ENCODE measurements around the gene FASN. TPM values are rescaled to one million over a fixed set of nuclear protein-coding genes. Genes with fewer than 3 reads are reported as not detected.
A peak's percentile ranks its signal among the peaks of the same experiment; 100 is the strongest.

FASN gene
- total and polyA plus RNA-seq, 2 experiments from 2014 or later = 12.7 to 38.2 TPM

DNA sequence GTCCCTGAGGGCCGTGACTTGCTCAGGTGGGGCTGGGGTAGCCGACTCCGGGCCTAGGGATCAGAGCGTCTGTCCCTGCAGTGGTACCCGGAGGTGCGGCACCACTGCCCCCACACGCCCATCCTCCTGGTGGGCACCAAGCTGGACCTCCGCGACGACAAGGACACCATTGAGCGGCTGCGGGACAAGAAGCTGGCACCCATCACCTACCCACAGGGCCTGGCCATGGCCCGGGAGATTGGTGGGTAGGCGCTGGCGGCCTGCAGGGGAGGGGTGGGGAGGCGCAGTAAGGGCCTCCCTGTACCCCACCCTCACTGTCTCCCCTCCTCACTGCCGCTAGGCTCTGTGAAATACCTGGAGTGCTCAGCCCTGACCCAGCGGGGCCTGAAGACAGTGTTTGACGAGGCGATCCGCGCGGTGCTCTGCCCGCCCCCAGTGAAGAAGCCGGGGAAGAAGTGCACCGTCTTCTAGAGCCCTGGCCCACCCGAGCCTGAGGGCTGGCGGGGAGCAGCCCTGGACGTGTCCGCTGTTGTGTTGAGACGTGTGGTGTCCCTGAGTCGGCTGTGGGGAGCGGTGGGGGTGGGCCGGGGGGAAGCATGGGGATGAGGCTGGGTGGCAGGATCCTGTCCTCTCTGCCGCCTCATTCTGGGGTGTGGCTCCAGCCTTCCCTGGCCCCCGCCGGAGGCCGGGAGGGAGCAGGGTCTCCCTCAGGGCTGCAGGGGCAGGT lies 64.5 kb downstream of the FASN start:
- TF ChIP-seq EZH2phosphoT487 (IDR thresholded peaks at IDR 0.05; ENCODE audit: insufficient read depth, low read depth) (no peak), EZH2 (IDR thresholded peaks at IDR 0.05; ENCODE audit: insufficient read depth, poor library complexity, severe bottlenecking) (no peak)
- Histone ChIP-seq H3K27me3 (replicated peaks; ENCODE audit: insufficient read depth) (no peaks in the 10 kb centered on the region), H3K9me2 (ENCODE audit: insufficient read depth) (no peaks in the 10 kb centered on the region), H3K4me3 (no peak overlapping the region), H3K36me3 (ENCODE audit: low read depth) (no peaks in the 10 kb centered on the region), H3K9me3 (ENCODE audit: low read depth) (no peaks in the 10 kb centered on the region), H3K4me1 (ENCODE audit: insufficient read depth) (no peaks in the 10 kb centered on the region), H3F3A (ENCODE audit: insufficient read depth) (no peaks in the 10 kb centered on the region), H4K20me1 (ENCODE audit: insufficient read depth) (no peaks in the 10 kb centered on the region), H2AFZ (no peak overlapping the region), H3K9ac (no peak overlapping the region), H3K79me2 (ENCODE audit: insufficient read depth) (no peaks in the 10 kb centered on the region), H3K27ac (no peak overlapping the region), H3K4me2 (ENCODE audit: unreplicated experiment) (no peak overlapping the region)
- no peak for DNase-seq
- WGBS, 2 experiments (ENCODE audit: low coverage in 1 of 2, low lambda C conversion rate in 2 of 2, missing lambda C conversion rate in 2 of 2) = 94 to 96% methylated on average over 31 to 38 of the region's 38 CpGs
- in situ Hi-C loops (cut with MboI) = no loop called here

DNA sequence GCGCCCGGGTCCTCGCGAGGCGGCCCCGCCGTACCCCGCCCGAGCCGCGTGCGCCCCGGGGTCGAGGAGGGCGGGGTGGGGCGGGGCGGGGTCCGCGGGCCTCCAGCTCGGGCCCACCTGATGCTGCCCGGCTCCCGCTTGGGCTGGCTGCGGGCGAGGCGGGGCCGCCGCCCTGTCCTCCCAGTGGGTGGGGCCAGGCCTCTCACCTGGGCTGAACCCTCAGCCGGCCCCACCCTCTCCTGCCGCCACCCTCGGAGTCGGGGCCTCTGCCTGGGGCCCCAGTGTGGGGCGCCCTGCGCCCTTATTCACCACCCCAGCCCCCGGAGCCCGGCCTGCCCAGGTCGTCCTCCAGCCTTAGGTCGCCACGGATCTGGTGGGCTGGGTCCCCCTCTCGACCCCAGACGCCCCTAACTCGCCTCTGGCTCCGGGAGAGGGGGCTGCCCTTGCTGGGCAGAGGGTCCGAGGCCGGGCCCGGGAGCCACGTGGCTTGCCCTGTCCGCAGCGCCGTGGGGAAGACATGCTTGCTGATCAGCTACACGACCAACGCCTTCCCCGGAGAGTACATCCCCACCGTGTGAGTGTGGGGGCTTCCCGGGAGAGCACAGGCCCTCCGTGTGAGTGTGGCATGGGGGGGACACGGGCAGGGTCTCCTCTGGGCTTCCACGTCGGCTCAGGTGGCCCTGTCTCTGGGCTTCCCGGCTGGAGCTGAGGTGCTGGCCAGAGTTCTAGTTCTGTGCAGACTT lies 66.0 kb downstream of the FASN start:
- Histone ChIP-seq H3K4me3 (peak overlapping the region; percentile 53), H3K36me3 (ENCODE audit: low read depth) (no peaks in the 10 kb centered on the region), H3K9ac (peak overlapping the region; percentile 3; the same call in 1 of the 2 replicates), H3K4me1 (ENCODE audit: insufficient read depth) (no peaks in the 10 kb centered on the region), H3K79me2 (ENCODE audit: insufficient read depth) (no peaks in the 10 kb centered on the region), H3K27me3 (replicated peaks; ENCODE audit: insufficient read depth) (no peaks in the 10 kb centered on the region), H3K9me2 (ENCODE audit: insufficient read depth) (no peaks in the 10 kb centered on the region), H2AFZ (no peak overlapping the region), H3F3A (ENCODE audit: insufficient read depth) (no peaks in the 10 kb centered on the region), H3K9me3 (ENCODE audit: low read depth) (no peaks in the 10 kb centered on the region), H4K20me1 (ENCODE audit: insufficient read depth) (no peaks in the 10 kb centered on the region), H3K27ac (no peak overlapping the region), H3K4me2 (ENCODE audit: unreplicated experiment) (peak overlapping the region; percentile 47)
- in situ Hi-C loops (cut with MboI) = no loop called here
- WGBS, 2 experiments (ENCODE audit: low coverage in 1 of 2, low lambda C conversion rate in 2 of 2, missing lambda C conversion rate in 2 of 2) = 15 to 17% methylated on average over 29 to 47 of the region's 59 CpGs
- DNase-seq = no peak
- TF ChIP-seq EZH2phosphoT487 (IDR thresholded peaks at IDR 0.05; ENCODE audit: insufficient read depth, low read depth) = no peak
- no peak for TF ChIP-seq EZH2 (IDR thresholded peaks at IDR 0.05; ENCODE audit: insufficient read depth, poor library complexity, severe bottlenecking)

- Histone ChIP-seq H3K27me3 (replicated peaks; ENCODE audit: insufficient read depth) (no peaks in the 10 kb centered on the region), H3K9me3 (ENCODE audit: low read depth) (no peaks in the 10 kb centered on the region), H3K79me2 (ENCODE audit: insufficient read depth) (no peaks in the 10 kb centered on the region), H3K4me2 (ENCODE audit: unreplicated experiment) (peak within 1 kb of the TSS; percentile 65), H2AFZ (peak within 1 kb of the TSS; percentile 77), H3K4me3 (peak within 1 kb of the TSS; percentile 67), H3F3A (ENCODE audit: insufficient read depth) (no peaks in the 10 kb centered on the region), H3K9ac (peak within 1 kb of the TSS; percentile 40; the same call in 1 of the 2 replicates), H3K4me1 (ENCODE audit: insufficient read depth) (no peaks in the 10 kb centered on the region), H3K36me3 (ENCODE audit: low read depth) (no peaks in the 10 kb centered on the region), H4K20me1 (ENCODE audit: insufficient read depth) (no peaks in the 10 kb centered on the region), H3K9me2 (ENCODE audit: insufficient read depth) (no peaks in the 10 kb centered on the region), H3K27ac (no peak within 1 kb of the TSS)
- peak; percentile 69 for DNase-seq
- in situ Hi-C loops (cut with MboI) = no loop called here
- TF ChIP-seq EZH2 (IDR thresholded peaks at IDR 0.05; ENCODE audit: insufficient read depth, poor library complexity, severe bottlenecking) (no peak), EZH2phosphoT487 (IDR thresholded peaks at IDR 0.05; ENCODE audit: insufficient read depth, low read depth) (no peak)
- 1 to 2% methylated on average over 15 to 17 of the region's 96 CpGs for WGBS, 2 experiments (ENCODE audit: low coverage in 1 of 2, low lambda C conversion rate in 2 of 2, missing lambda C conversion rate in 2 of 2)
Observed at GRCh38 chr17:82031303-82031884, 66.6 kb downstream of the FASN start, which contains the start of gene RAC3. TSS of gene RAC3 (plus strand) at chr17:82031678. CDS start at chr17:82031762, 84 bp downstream.

GRCh38 chr17:82030470-82031302 lies 67.3 kb downstream of the FASN start:
- Histone ChIP-seq H3K27me3 (replicated peaks; ENCODE audit: insufficient read depth) (no peaks in the 10 kb centered on the region), H3K36me3 (ENCODE audit: low read depth) (no peaks in the 10 kb centered on the region), H3K79me2 (ENCODE audit: insufficient read depth) (no peaks in the 10 kb centered on the region), H3K9me2 (ENCODE audit: insufficient read depth) (no peaks in the 10 kb centered on the region), H3K27ac (no peak overlapping the region), H3K4me2 (ENCODE audit: unreplicated experiment) (peak overlapping the region; percentile 65), H3K4me3 (peak overlapping the region; percentile 67), H4K20me1 (ENCODE audit: insufficient read depth) (no peaks in the 10 kb centered on the region), H3K9me3 (ENCODE audit: low read depth) (no peaks in the 10 kb centered on the region), H3K9ac (peak overlapping the region; percentile 40; the same call in 1 of the 2 replicates), H2AFZ (peak overlapping the region; percentile 77), H3F3A (ENCODE audit: insufficient read depth) (no peaks in the 10 kb centered on the region), H3K4me1 (ENCODE audit: insufficient read depth) (no peaks in the 10 kb centered on the region)
- in situ Hi-C loops (cut with MboI) = no loop called here
- TF ChIP-seq EZH2 (IDR thresholded peaks at IDR 0.05; ENCODE audit: insufficient read depth, poor library complexity, severe bottlenecking) (no peak), EZH2phosphoT487 (IDR thresholded peaks at IDR 0.05; ENCODE audit: insufficient read depth, low read depth) (no peak)
- WGBS, 2 experiments (ENCODE audit: low coverage in 1 of 2, low lambda C conversion rate in 2 of 2, missing lambda C conversion rate in 2 of 2) = 2 to 3% methylated on average over 76 to 86 of the region's 94 CpGs
- DNase-seq = peak; percentile 93

Measured in GM23248 (cell line).